ENCODE results near the gene SVOP.

DNA sequence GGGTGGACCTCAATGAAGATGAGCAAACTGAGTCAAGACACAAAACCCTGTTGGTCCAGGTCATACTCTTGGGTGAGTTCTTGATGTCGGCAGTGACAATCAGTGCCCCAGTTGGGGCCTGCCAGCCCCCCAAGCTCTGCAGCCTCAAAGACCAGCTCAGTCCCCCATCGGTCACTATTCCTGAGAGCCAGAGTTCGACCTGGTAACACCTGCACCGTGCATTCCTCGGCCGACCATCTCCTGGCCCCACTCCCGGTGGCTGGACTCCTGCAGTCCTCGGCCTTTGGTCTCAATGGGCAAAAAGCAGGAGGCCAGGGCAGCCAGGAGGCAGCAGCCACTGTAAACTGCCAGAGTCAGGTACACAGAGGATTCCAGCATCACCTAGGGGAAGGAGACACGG, 108.5 kb downstream of the SVOP start:
- no peak for TF ChIP-seq CTCF (IDR thresholded peaks at IDR 0.05; ENCODE audit: insufficient read depth, low read length, poor library complexity, severe bottlenecking)
- no peak for TF ChIP-seq EZH2phosphoT487 (conservative IDR thresholded peaks at IDR 0.05; ENCODE audit: low read length)

All from SU-DHL-6 (cell line).